Naive thymus-derived CD4-positive, alpha-beta T cell (primary cell): ENCODE measurements around the gene KAT7. TPM values are rescaled to one million over a fixed set of nuclear protein-coding genes. Genes with fewer than 3 reads are reported as not detected.

Experiments
- ATAC-seq: fragments of 150-1000 bp; cut with Tn5 transposase; 2 replicates; pipeline ENCODE4 v1.10.0; 2021; ENCODE audit warnings: mild to moderate bottlenecking, moderate library complexity
- CTCF ChIA-PET: fragments of 350-600 bp; sonication (Branson Sonifier 250); formaldehyde crosslinking; loops from one replicate; lab custom pipeline; 2021; ENCODE audit warnings: antibody characterized with exemption; lab: Charles Lee
- POLR2A ChIA-PET: fragments of 350-600 bp; sonication (Branson Sonifier 250); formaldehyde crosslinking; loops from one replicate; lab custom pipeline; 2021; ENCODE audit warnings: antibody characterized with exemption, inconsistent platforms; lab: Charles Lee
- DNase-seq, 9 donors: peaks; one replicate each; pipeline versions ENCODE4 v3.0.0 to v3.0.0-alpha.2; 2020 to 2022; ENCODE audit warnings: mixed read lengths in 1 of 9
- H3K27ac ChIP-seq: one replicate; pipeline ENCODE4 v1.7.0; 2013; ENCODE audit warnings: mild to moderate bottlenecking, low read depth, low read length, moderate library complexity
- H3K27me3 ChIP-seq, 2 donors: one replicate each; pipeline ENCODE4 v1.7.0; 2013; ENCODE audit warnings: low read length in 2 of 2, mild to moderate bottlenecking in 2 of 2, moderate library complexity in 2 of 2; ENCODE audit not compliant: control insufficient read depth in 2 of 2, insufficient read depth in 2 of 2
- H3K36me3 ChIP-seq, 3 experiments: 1 replicate in 2 of 3; 2 replicates in 1 of 3; pipeline ENCODE4 v1.7.0; 2013; ENCODE audit warnings: low read length in 3 of 3, mild to moderate bottlenecking in 3 of 3, moderate library complexity in 1 of 3; ENCODE audit not compliant: insufficient read depth in 3 of 3, control insufficient read depth in 2 of 3
- H3K4me1 ChIP-seq, 2 donors: one replicate each; pipeline ENCODE4 v1.7.0; 2013; ENCODE audit warnings: low read length in 2 of 2, mild to moderate bottlenecking in 2 of 2, moderate library complexity in 1 of 2; ENCODE audit not compliant: control insufficient read depth in 2 of 2, insufficient read depth in 2 of 2
- H3K4me3 ChIP-seq: 2 replicates; pipeline ENCODE4 v1.7.0; 2013; ENCODE audit warnings: mild to moderate bottlenecking, low read length
- H3K9me3 ChIP-seq, 3 experiments: 1 replicate in 2 of 3; 2 replicates in 1 of 3; pipeline ENCODE4 v1.7.0; 2013; ENCODE audit warnings: low read length in 3 of 3; ENCODE audit not compliant: control insufficient read depth in 2 of 3
- H3K27ac Mint-ChIP-seq, 9 donors: one replicate each; pipeline ENCODE4 v1.8.0; 2020 to 2022; ENCODE audit warnings: mixed read lengths in 9 of 9, mild to moderate bottlenecking in 8 of 9, moderate library complexity in 5 of 9, inconsistent platforms in 2 of 9
- H3K27me3 Mint-ChIP-seq, 5 donors: one replicate each; pipeline ENCODE4 v1.8.0; 2021 to 2022; ENCODE audit warnings: mixed read lengths in 5 of 5, mild to moderate bottlenecking in 1 of 5
- H3K36me3 Mint-ChIP-seq, 5 donors: one replicate each; pipeline ENCODE4 v1.8.0; 2020 to 2022; ENCODE audit warnings: mixed read lengths in 5 of 5, mild to moderate bottlenecking in 3 of 5, inconsistent platforms in 1 of 5
- H3K4me1 Mint-ChIP-seq, 7 donors: one replicate each; pipeline ENCODE4 v1.8.0; 2020 to 2022; ENCODE audit warnings: mixed read lengths in 7 of 7, mild to moderate bottlenecking in 3 of 7, inconsistent platforms in 1 of 7
- H3K4me3 Mint-ChIP-seq, 10 donors: one replicate each; pipeline ENCODE4 v1.8.0; 2020 to 2022; ENCODE audit warnings: mild to moderate bottlenecking in 10 of 10, mixed read lengths in 10 of 10, moderate library complexity in 6 of 10, inconsistent platforms in 2 of 10
- H3K9me3 Mint-ChIP-seq, 11 donors: one replicate each; pipeline ENCODE4 v1.8.0; 2020 to 2022; ENCODE audit warnings: mixed read lengths in 11 of 11, mild to moderate bottlenecking in 4 of 11, inconsistent platforms in 1 of 11, moderate library complexity in 1 of 11
- intact Hi-C, 2 donors: fragments of 100-400 bp; cut with micrococcal nuclease; formaldehyde crosslinking; loops; one replicate each; pipeline ENCODE4 v1.15.1; 2023
- polyA plus RNA-seq, 2 donors: library from polyadenylated mRNA; unstranded; fragments of 300-500 nt; fragmentation: Illumina TruSeq; gene quantifications; one replicate each; pipeline ENCODE4 v1.2.3, GENCODE V29; 2021
- total RNA-seq, 6 experiments: library from RNA in 5 of 6; stranded (reverse) in 5 of 6; gene quantifications; 1 replicate in 5 of 6; 2 replicates in 1 of 6; pipeline ENCODE4 v1.2.3 and lab custom pipeline; 2021 to 2026

KAT7 gene
- total and polyA plus RNA-seq, 7 experiments from 2014 or later, result 39.2 to 195 (median 125) TPM

- peak overlapping the region in 3 of 9 donors; percentile 18 to 82 (median 54) for H3K27ac Mint-ChIP-seq
- no peak for ATAC-seq
These were observed 53.9 kb downstream of the KAT7 start for GRCh38 chr17:49842371-49842770.

GRCh38 chr17:49842846-49843245, 54.4 kb downstream of the KAT7 start:
- Histone ChIP-seq H3K4me1 (peaks cover 0 to 3% of the 10 kb centered on the region in 2 donors), H3K36me3 (peaks cover 0 to 35% (median 3%) of the 10 kb centered on the region in 3 experiments), H3K27me3 (no peaks in the 10 kb centered on the region), H3K9me3 (no peaks in the 10 kb centered on the region), H3K4me3 (no peak overlapping the region), H3K27ac (no peak overlapping the region)
- no peak for ATAC-seq
- ChIA-PET CTCF (no interaction called here), POLR2A (no interaction called here)
- H3K4me1 Mint-ChIP-seq, result peaks cover 0 to 22% (median 20%) of the 10 kb centered on the region in 7 donors
- H3K27me3 Mint-ChIP-seq, result no peaks in the 10 kb centered on the region
- DNase-seq, result no peak
- intact Hi-C loops, result no loop called here
- peaks cover 0 to 16% (median 2%) of the 10 kb centered on the region in 5 donors for H3K36me3 Mint-ChIP-seq
- H3K9me3 Mint-ChIP-seq, result no peaks in the 10 kb centered on the region
- peak overlapping the region in 5 of 9 donors; percentile 3 to 82 (median 54) for H3K27ac Mint-ChIP-seq
- no peak overlapping the region for H3K4me3 Mint-ChIP-seq

More at GRCh38 chr17:49842371-49842770, 53.9 kb downstream of the KAT7 start:
- Mint-ChIP-seq H3K36me3 (peaks cover 0 to 16% (median 2%) of the 10 kb centered on the region in 5 donors), H3K9me3 (no peaks in the 10 kb centered on the region), H3K4me1 (peaks cover 0 to 22% (median 17%) of the 10 kb centered on the region in 7 donors), H3K27me3 (no peaks in the 10 kb centered on the region), H3K4me3 (no peak overlapping the region)
- H3K36me3 ChIP-seq, result peaks cover 0 to 35% (median 3%) of the 10 kb centered on the region in 3 experiments
- ChIA-PET POLR2A (no interaction called here), CTCF (interaction anchor here (0.6 kb wide), 1 partner anchor 24 kb away, joined by 3 read pairs; no protein-coding TSS in a partner anchor)
- peaks cover 0 to 3% of the 10 kb centered on the region in 2 donors for H3K4me1 ChIP-seq
- H3K4me3 ChIP-seq, result no peak overlapping the region
- H3K27ac ChIP-seq, result no peak overlapping the region
- H3K27me3 ChIP-seq, result no peaks in the 10 kb centered on the region
- H3K9me3 ChIP-seq, result no peaks in the 10 kb centered on the region
- intact Hi-C loops, result no loop called here
- no peak for DNase-seq

- H3K4me1 Mint-ChIP-seq, result peaks cover 0 to 24% (median 18%) of the 10 kb centered on the region in 7 donors
- intact Hi-C loops, result no loop called here
- Histone ChIP-seq H3K4me3 (no peak overlapping the region), H3K36me3 (peaks cover 0 to 32% (median 3%) of the 10 kb centered on the region in 3 experiments), H3K4me1 (peaks cover 0 to 3% of the 10 kb centered on the region in 2 donors), H3K27ac (no peak overlapping the region), H3K9me3 (no peaks in the 10 kb centered on the region), H3K27me3 (no peaks in the 10 kb centered on the region)
- H3K27ac Mint-ChIP-seq, result peak overlapping the region in 5 of 9 donors; percentile 3 to 76 (median 68)
- H3K36me3 Mint-ChIP-seq, result peaks cover 0 to 11% (median 2%) of the 10 kb centered on the region in 5 donors
- ATAC-seq (no peak), DNase-seq (no peak)
- ChIA-PET POLR2A (interaction anchor here (0.9 kb wide), 1 partner anchor 56 kb away, joined by 3 read pairs; the partner anchor contains the start of gene KAT7), CTCF (interaction anchor here (1.7 kb wide), 1 partner anchor 135 kb away, joined by 3 read pairs; no protein-coding TSS in a partner anchor)
- H3K27me3 Mint-ChIP-seq, result no peaks in the 10 kb centered on the region
- no peaks in the 10 kb centered on the region for H3K9me3 Mint-ChIP-seq
- H3K4me3 Mint-ChIP-seq, result no peak overlapping the region
These were observed 55.4 kb downstream of the KAT7 start for GRCh38 chr17:49843774-49844350.

GRCh38 chr17:49845321-49845720, 56.8 kb downstream of the KAT7 start:
- Mint-ChIP-seq H3K4me3 (no peak overlapping the region), H3K9me3 (no peaks in the 10 kb centered on the region), H3K36me3 (peaks cover 0 to 9% (median 0%) of the 10 kb centered on the region in 5 donors), H3K27ac (peak overlapping the region in 7 of 9 donors; percentile 34 to 80 (median 70)), H3K27me3 (no peaks in the 10 kb centered on the region), H3K4me1 (peaks cover 0 to 29% (median 21%) of the 10 kb centered on the region in 7 donors)
- no peaks in the 10 kb centered on the region for H3K9me3 ChIP-seq
- no peak overlapping the region for H3K27ac ChIP-seq
- intact Hi-C loops, result no loop called here
- CTCF ChIA-PET, result no interaction called here
- peaks cover 2 to 5% of the 10 kb centered on the region in 2 donors for H3K4me1 ChIP-seq
- ATAC-seq (no peak), DNase-seq (no peak)
- POLR2A ChIA-PET, result no interaction called here
- H3K36me3 ChIP-seq, result peaks cover 0 to 24% (median 3%) of the 10 kb centered on the region in 3 experiments
- H3K4me3 ChIP-seq, result no peak overlapping the region
- H3K27me3 ChIP-seq, result no peaks in the 10 kb centered on the region

GRCh38 chr17:49846938-49847712, 58.6 kb downstream of the KAT7 start:
- H3K27me3 ChIP-seq, result no peaks in the 10 kb centered on the region
- Mint-ChIP-seq H3K9me3 (no peaks in the 10 kb centered on the region), H3K27ac (peak overlapping the region in 5 of 9 donors; percentile 29 to 76 (median 60)), H3K4me1 (peaks cover 7 to 44% (median 30%) of the 10 kb centered on the region in 7 donors), H3K4me3 (no peak overlapping the region), H3K36me3 (peaks cover 0 to 9% (median 0%) of the 10 kb centered on the region in 5 donors), H3K27me3 (peaks cover 0 to 7% (median 0%) of the 10 kb centered on the region in 5 donors)
- H3K36me3 ChIP-seq, result peaks cover 0 to 24% (median 3%) of the 10 kb centered on the region in 3 experiments
- H3K4me1 ChIP-seq, result peaks cover 12% of the 10 kb centered on the region in 2 donors
- ChIA-PET CTCF (interaction anchor here (0.7 kb wide), 1 partner anchor 212 kb away, joined by 3 read pairs; no protein-coding TSS in a partner anchor), POLR2A (interaction anchor here (1.0 kb wide), 1 partner anchor 107 kb away, joined by 3 read pairs; no protein-coding TSS in a partner anchor)
- no peak overlapping the region for H3K4me3 ChIP-seq
- H3K27ac ChIP-seq, result no peak overlapping the region
- DNase-seq, result no peak
- intact Hi-C loops, result no loop called here
- ATAC-seq, result no peak
- no peaks in the 10 kb centered on the region for H3K9me3 ChIP-seq

GRCh38 chr17:49848019-49848473, 59.6 kb downstream of the KAT7 start, which contains the start of gene TAC4:
Gene TAC4, minus strand, starts transcription at chr17:49848069. Its CDS starts 52 bp downstream, at chr17:49848017.
- H3K4me3 ChIP-seq, result no peak within 1 kb of the TSS
- peaks cover 0 to 24% (median 3%) of the 10 kb centered on the region in 3 experiments for H3K36me3 ChIP-seq
- H3K27me3 ChIP-seq, result no peaks in the 10 kb centered on the region
- POLR2A ChIA-PET, result interaction anchor here (1.0 to 1.2 kb wide), 2 partner anchors 108 to 127 kb away, joined by 3 to 4 read pairs; no protein-coding TSS in a partner anchor
- Mint-ChIP-seq H3K36me3 (peaks cover 0 to 6% (median 0%) of the 10 kb centered on the region in 5 donors), H3K27ac (peak within 1 kb of the TSS in 8 of 9 donors; percentile 29 to 90 (median 63)), H3K4me1 (peaks cover 10 to 48% (median 27%) of the 10 kb centered on the region in 7 donors), H3K27me3 (peaks cover 0 to 9% (median 0%) of the 10 kb centered on the region in 5 donors), H3K9me3 (no peaks in the 10 kb centered on the region), H3K4me3 (no peak within 1 kb of the TSS)
- H3K9me3 ChIP-seq, result no peaks in the 10 kb centered on the region
- no peak within 1 kb of the TSS for H3K27ac ChIP-seq
- CTCF ChIA-PET, result no interaction called here
- no peak for ATAC-seq
- intact Hi-C loops, result no loop called here
- peaks cover 14 to 16% of the 10 kb centered on the region in 2 donors for H3K4me1 ChIP-seq
- no peak for DNase-seq
